HG03469 (cell line): ENCODE results near the gene COL18A1.
"Not testable (repeated sequence)": the region's sequence is repeated elsewhere in the genome, so short reads cannot be mapped to it uniquely, and the experiment has no call there.

Source experiments
- ATAC-seq: cut with Tn5 transposase; IDR thresholded peaks from one replicate; pipeline ENCODE4 v1.9.1; 2021; ENCODE audit warnings: mild to moderate bottlenecking, moderate library complexity, moderate number of reproducible peaks; ENCODE audit not compliant: unreplicated experiment

COL18A1 gene

GRCh38 chr21:45404730-45405270 is at the start of gene COL18A1:
TSS of gene COL18A1 (plus strand) at chr21:45405165. CDS start at chr21:45405231, 66 bp downstream.
- ATAC-seq = no peak

DNA sequence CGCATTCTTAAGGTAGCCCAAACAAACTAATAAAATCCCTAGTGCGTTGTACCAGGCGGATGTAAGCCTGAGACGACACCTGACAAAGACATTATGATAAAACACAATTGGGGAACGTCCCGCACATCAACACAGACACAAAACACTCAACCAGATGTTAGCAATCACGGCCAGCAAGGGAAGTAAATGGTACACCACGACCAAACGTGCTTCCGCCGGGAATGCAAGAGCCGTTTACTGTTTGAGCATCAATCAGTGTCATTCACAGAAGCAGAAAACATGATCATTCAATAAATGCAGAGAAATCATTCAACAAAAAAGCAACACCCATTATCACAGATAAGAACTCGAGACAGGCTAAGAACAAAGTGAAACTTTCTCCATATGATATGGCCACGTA is 49.4 kb upstream of the COL18A1 start:
- no peak for ATAC-seq

DNA sequence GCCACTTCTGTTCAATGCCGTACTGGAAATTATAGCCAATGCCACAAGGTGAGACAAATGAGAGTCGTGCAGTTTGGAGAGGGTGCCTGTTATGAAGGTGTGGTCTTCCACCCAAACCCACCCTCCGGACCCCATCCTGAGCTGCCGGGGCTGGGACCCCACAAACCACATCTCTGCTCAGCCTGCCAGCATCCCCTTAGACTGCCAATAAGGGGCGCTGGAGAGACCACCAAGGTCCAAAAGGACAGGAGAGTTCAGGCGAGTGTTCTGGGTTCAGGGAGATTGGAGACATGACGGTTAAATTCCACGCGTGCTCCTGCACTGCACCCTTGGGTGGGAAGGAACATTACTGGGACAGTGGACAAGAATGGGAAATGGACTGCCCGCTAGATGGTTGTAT is 48.7 kb upstream of the COL18A1 start:
- no peak for ATAC-seq

GRCh38 chr21:45356653-45357435 is 48.1 kb upstream of the COL18A1 start:
- ATAC-seq = no peak

DNA sequence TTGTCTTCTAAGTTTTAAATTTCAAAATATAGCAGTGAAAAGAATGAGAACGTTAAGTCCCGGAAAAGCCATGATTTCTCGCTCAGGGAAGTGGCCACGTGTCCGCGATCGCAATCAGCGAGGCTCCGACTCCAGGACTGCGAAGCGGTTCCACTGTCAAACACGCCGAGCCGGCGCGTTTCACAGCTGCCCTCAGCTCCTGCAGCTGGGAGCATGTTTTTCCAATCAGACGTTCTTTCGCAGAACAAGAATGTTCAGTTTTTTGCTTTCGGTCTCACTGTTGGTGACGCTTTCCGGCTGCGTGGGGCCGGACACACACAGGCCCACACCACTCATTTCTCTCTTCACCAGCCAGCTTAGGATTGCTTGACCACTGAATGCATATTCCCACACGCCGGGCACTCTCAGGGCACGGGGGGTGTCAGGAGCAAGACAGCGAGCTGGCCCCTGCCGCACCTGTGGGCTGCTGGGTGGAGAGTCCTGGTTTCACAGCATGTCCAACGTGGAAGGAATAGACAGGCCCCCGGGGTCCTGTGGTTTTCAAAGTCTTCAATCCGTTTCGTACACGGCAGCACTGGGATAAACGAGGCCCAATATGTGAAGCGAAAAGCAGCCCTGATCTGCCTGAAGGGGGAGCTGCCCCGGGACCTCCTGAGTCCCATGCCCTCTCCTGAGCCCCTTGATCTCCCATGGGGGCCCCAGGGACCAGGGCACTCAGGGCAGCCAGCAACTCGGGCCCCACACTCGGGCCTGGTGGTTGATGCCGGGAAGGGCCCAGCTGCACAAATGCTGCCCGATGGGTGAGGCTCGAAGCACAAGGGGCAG is 47.3 kb upstream of the COL18A1 start:
- ATAC-seq = no peak

- no peak for ATAC-seq
Observed at GRCh38 chr21:45358261-45358670, 46.7 kb upstream of the COL18A1 start.

DNA sequence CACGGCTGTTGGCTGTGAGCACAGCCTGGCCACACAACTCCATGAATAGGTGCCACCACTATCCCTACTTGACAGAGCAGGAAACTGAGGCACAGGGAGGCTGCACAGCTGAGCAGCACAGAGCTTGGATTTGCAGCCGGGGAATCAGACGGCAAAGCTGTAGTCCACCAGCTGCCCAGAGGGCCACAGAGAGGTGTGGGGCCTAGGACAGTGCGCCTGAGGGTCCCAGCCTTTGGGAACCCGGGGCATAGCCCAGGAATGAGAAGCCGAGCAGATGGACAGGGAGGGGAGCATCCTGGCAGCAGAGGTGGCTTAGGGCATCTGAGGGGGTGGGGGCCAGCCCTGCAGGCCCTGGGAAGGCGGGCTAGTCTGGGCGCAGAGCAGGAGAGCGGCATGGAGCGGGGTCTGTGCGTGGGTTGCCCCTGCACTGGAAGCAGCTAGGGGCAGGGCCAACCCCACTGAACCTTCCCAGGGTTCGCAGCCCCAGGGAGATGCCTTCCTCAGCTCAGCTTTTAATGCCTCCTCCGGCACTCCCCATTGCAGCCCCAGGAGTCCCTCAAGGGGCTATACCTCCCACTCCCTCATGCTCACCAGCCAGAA is 46.2 kb upstream of the COL18A1 start:
- ATAC-seq = no peak

DNA sequence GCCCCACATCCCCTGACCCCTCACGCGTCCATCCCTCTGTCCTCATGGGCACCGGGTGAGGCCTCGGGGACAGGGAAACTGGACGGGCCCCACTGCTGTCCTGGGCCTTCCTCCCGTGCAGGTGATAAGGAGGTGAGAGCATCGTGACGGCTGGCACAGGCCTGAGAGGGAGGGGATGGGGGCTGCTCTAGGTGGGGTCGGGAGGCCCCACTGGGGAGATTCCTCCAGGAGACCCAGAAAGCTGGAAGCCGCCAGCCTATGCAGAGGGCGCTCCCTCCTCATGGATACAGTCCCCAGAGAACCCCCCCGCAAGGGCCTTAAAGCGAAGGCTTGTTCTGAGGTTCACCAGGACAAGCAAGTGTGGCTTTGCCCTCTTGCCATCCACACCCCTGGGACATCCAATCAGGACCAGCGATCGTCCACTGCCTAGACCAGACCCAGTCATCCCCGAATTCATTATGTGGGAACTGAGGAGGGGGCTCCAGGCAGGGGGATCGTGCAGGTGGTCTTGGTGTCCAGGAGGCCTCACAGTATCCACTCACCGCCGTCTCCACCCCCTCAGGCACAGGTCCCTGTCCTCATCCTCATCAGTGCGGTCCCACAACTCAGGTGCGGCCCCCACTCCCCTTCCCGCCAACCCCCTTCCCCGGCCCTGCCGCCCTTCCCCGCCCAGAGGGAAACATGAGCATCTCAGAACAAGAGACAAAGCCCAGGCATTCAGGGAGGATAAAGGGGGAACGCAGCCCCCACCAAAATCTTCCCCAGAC is 45.3 kb upstream of the COL18A1 start:
- no peak for ATAC-seq

GRCh38 chr21:45361033-45361997 is 43.6 kb upstream of the COL18A1 start:
- ATAC-seq = no peak

DNA sequence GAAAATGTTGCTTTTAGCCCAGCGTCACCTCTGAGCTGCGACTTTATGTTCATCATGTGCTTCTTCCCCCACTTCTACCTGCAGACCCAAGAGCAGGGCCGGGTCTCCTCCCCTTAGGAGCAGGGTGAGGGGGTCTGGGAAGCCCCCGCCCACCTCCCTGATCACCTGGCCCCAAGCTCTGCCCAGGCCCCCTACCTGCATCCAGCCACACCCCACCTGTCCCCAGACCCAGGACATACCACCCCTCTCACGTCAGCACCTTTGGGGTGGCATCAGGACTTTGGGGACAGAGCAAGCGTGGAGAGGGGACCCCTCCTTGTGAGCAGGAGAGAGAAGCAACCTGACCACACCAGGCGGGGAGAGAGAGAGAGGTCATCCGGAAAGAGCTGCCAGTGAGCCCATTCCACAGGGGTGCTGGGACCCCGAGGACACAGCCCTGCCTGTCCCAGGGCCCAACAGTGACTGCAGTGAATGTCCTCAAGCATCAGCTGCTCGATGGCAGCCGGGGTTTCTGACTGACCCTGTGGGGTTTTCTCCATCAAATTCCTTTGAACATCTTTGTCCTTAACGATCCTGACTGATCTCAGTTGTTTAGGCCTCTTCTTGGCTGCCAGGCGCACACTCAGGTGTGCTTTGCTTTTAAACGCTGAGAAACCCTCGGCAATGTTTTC is 42.8 kb upstream of the COL18A1 start:
- ATAC-seq = no peak

DNA sequence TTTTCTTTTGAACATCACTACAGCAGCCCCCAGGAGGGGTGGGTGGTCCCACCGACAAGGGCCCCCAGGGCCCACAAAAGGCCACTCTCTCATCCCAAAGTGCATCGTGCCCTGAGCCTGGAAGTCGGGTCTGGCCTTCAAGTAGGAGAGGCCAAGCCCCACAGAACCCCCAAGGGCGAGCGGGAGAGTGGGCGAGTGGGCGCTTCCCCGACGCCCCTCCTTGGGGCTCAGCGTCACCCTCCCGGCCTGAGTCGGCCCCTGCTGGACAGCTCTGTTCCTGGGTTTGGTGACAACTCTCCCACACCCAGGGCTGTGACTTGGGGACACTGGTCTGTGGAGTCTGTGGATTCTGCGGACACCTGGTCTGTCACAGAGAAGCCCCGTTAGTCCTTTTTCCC is 42.2 kb upstream of the COL18A1 start:
- ATAC-seq = no peak

DNA sequence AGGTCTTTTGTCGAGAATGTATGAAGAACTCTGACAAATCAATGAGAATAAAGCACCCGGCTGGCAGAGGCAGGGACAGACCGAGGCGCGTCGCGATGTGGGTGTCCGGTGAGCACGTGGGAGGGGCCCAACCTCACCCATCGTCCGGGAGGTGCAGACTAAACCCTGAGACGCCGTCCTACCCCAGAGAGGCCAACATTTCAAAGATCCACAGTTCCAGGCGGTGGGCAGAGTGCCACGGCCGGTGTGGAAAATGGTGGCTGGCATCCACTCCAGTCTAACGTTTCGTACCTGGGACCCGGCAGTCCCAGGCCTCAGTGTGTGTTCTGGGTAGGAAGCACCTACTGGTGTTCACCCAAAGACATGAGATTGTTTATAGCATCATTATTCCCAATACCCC is 41.7 kb upstream of the COL18A1 start:
- not testable (repeated sequence) for ATAC-seq

GRCh38 chr21:45363921-45364467 is 41.0 kb upstream of the COL18A1 start:
- ATAC-seq = no peak

- ATAC-seq = no peak
Observed at GRCh38 chr21:45364468-45365185, 40.3 kb upstream of the COL18A1 start.

- ATAC-seq = no peak
Observed at GRCh38 chr21:45365186-45365607, 39.8 kb upstream of the COL18A1 start.

DNA sequence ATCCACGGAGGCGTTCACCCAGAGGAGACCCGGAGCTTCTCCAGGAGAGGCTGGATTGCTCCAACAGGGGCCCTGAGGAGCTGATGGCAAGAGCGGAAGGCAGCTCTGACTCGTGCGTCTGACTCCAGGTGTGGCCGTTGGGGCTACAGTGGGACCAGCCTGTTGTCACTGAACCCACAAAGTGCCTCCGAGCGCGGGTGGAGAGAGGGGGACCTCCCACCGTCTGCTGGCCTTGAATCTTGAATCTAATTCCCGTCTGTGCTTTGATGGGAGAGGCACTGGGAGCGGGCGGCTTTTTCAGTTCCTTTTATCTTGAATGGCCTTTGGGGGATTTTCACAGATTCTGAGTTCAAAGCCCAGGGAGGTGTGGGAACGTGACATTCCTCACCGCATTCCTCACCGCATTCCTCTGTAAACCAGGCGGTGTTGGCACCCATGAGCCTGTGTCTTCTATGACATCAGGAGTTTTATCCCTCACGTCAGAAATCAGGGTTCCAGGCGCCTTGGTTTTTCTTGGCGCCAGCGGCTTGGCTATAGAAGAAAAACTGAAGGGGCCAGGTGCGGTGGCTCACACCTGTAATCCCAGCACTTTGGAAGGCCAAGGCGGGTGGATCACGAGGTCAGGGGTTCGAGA is 39.2 kb upstream of the COL18A1 start:
- no peak for ATAC-seq

- ATAC-seq = no peak
Observed at GRCh38 chr21:45366476-45366875, 38.5 kb upstream of the COL18A1 start.
